Uterine smooth muscle cell (primary cell): ENCODE results near the gene MSRB1. TPM values are rescaled to one million over a fixed set of nuclear protein-coding genes. Genes with fewer than 3 reads are reported as not detected.

Experiments used
- total RNA-seq: library from RNA; depleted of rRNA; stranded (reverse); fragments of >200 nt; gene quantifications from 2 replicates; pipeline ENCODE4 v1.2.3, GENCODE V29; 2014

MSRB1 gene, protein sequence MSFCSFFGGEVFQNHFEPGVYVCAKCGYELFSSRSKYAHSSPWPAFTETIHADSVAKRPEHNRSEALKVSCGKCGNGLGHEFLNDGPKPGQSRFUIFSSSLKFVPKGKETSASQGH
- total RNA-seq, result 6.2 and 6.6 TPM in 2 replicates

DNA sequence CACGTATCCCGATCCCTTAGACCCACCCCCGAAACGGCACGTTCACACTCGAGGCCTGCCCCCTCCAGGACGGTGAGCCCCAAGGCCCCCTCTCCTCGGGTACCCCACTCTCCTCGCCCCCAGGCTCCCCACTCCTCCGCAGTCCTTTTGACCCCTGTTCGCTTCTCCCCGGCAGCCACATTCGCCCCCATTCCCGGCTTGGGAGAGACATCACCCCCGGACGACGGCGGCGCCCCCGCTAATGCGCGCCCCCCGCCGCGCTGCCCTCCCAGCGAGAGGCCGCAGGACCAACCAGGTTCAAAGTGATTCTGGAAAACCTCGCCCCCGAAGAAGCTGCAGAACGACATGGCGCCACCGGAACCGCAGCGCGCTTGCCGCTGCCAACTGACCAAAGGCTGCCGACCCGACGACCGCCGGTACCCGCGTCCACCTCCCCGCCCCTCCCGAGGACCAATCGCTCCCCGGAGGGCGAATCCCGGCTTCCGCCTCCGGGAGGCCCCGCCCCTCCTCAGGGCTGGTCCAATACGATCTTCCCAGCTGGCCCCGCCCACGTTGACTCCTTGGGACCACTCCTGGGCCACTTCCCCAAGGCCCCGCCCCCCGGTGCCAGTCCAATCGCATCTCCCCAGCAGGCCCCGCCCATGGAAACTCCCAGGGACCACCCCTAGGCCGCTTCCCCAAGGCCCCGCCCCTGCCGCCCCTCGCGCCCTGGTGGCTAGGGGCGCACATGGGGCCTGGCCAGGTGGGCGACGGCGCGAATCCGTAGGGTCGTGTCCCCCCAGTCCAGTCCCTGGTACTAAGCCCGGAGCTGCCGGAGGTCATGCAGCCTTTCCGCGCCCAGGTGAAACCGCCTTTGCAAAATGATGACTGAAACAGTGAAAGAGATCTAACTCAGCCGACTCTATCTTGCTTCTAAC is at the start of gene MSRB1:
TSS of gene MSRB1 (minus strand) at position 390 of the 917 bp plus-strand sequence. CDS start at position 347, 43 bp downstream.

DNA sequence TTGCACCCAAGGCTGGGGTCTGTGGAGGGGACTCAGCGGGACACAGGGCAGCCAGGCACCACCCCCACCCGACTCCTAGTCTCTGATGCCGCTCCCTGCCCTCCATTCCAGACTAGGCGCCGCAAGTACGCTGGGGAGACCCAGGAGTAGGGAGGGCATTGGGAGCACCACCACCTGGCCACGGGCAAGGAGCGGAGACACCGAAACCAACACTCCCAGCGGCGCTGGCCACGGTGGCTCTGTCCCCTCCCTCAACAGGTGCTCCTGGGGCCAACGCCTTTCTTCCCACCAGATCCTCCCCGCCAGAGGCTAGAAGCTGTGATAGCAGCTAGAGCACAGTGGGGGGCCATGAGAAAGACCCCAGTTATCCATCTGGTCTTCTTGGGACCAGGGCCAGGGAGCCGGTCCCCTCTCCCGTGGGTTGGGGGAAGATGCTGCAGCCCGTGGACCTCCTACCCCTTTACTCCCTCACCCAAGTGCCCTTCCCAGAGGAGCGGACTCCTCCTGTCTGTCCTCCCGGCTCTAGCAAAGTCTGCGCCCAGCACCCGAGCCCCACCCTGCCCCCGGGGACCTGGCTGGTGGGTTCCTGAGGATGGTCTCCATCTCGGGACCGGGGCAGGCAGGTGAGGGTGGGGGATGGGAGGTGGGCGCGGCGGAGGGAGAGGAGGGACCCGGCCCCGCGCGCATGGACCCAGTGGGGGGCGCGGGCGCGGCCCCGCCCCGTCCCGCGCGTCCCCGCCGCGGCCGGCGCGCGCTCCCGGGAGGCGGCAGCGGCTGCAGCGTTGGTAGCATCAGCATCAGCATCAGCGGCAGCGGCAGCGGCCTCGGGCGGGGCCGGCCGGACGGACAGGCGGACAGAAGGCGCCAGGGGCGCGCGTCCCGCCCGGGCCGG is 46.5 kb upstream of the MSRB1 start, which contains the start of gene SYNGR3:
TSS of gene SYNGR3 (plus strand) at position 762 of the 892 bp plus-strand sequence. CDS start 133 bp downstream, outside the sequence.

DNA sequence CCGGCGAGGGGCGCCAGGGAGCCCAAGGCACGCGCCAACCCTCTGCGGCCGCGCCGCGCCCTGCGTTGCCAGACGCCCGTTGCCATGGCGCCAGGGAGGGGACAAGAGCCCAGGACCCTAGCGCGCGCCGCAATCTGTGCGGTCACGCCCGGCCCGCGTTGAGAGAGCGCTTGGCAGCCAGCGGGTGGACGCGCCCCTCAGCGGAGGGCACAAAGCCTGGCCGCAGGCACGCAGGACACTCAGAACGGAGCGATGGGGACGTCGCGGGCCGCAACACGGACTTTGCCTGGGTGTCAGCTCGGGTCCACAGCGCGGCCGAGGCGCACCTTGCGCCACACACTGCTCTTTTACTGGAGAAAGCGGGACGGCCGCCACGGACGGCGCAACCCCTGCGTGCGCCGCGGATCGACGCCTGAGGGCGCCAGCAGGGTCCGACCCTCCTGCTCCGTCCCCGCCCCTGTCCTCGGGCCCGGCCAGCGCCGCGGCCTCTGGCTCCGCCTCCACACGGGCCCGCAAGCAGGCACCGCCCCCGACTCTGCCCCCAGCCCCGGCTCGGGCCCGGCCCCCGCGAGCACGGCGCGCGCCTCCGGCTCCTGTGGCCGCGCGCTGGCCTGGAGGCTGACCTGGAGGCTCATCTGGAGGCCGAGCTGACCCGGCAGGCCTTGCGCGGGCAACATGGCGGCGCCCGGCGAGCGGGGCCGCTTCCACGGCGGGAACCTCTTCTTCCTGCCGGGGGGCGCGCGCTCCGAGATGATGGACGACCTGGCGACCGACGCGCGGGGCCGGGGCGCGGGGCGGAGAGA is 40.7 kb upstream of the MSRB1 start, which contains the start of gene GFER:
TSS of gene GFER (plus strand) at position 650 of the 803 bp plus-strand sequence. CDS start at position 676, 26 bp downstream.

DNA sequence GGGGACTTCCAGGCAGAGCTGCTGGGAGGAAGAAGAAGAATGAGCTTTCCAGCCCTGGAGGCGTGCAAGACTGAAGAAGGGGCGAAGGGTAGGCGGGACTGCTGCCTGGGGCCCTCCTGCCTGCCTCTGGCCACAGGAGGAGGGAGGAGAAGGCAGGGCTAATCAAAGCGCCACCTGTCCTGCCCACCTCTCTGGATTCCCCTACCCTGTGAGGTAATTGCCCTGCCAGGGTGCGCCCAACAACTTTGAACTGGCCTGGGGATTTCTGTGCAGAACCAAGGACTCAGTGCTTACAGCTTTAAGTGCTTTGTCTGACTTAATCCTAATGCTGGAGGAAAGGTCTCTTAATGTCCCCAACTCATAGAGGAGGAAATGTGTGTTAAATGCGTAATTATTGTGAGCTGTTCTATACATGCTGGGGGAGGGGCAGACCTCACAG is 38.4 kb upstream of the MSRB1 start, which contains the start of gene NOXO1:
TSS of gene NOXO1 (minus strand) at position 72 of the 439 bp plus-strand sequence. CDS start 290 bp downstream, outside the sequence.

DNA sequence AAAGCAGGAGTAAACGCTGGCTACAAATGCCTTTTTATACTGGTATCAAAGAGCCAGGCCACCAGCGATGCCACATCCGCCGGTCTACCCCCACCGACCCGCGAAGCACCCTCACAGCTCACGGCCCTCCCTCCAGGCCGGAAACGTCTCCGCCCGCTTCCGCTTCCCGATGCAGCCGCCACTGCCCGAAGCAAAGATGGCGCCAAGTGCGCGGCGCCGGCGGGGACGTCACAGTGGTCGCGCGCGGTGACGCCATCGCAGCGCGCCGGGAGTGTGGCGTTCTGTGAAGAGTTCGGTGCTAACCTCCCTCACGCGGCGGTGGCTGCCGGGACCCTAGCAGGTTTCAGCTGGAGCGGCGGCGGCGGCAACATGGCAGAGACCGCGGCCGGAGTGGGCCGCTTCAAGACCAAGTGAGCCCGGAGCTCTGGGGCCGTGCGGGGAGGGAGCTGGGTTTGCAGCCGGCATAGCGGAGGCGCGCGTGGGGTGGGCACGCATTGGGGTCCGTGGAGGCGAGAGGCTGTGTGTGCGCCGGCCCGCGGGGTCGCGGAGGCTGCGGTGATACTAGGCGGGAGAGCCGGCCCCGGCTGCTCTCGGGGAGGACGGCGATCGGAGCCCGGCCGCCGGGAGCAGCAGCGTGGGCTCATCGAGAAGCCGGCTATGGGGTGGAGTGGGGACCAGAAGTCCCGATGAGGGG is 28.9 kb upstream of the MSRB1 start, which contains the start of gene TBL3:
TSS of gene TBL3 (plus strand) at position 258 of the 694 bp plus-strand sequence. CDS start at position 370, 112 bp downstream.

DNA sequence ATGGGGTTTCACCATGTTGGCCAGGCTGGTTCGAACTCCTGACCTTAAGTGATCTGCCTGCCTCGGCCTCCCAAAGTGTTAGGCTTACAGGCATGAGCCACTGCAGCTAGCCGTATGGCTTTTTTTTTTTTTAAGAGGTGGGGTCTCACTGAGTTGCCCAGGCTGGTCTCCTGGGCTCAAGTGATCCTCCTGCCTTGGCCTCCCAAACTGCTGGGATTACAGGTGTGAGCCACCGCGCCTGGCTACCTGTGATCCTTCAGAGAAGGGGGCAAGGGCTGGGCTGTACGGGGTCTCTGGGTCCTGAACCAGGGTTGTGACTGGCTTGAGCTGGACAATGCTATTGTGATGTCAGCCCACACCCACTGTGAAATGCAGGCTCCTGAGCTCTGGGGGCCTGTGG is 23.5 kb upstream of the MSRB1 start, which contains the start of gene RNF151:
TSS of gene RNF151 (plus strand) at position 397 of the 400 bp plus-strand sequence. CDS start 26 bp downstream, outside the sequence.

DNA sequence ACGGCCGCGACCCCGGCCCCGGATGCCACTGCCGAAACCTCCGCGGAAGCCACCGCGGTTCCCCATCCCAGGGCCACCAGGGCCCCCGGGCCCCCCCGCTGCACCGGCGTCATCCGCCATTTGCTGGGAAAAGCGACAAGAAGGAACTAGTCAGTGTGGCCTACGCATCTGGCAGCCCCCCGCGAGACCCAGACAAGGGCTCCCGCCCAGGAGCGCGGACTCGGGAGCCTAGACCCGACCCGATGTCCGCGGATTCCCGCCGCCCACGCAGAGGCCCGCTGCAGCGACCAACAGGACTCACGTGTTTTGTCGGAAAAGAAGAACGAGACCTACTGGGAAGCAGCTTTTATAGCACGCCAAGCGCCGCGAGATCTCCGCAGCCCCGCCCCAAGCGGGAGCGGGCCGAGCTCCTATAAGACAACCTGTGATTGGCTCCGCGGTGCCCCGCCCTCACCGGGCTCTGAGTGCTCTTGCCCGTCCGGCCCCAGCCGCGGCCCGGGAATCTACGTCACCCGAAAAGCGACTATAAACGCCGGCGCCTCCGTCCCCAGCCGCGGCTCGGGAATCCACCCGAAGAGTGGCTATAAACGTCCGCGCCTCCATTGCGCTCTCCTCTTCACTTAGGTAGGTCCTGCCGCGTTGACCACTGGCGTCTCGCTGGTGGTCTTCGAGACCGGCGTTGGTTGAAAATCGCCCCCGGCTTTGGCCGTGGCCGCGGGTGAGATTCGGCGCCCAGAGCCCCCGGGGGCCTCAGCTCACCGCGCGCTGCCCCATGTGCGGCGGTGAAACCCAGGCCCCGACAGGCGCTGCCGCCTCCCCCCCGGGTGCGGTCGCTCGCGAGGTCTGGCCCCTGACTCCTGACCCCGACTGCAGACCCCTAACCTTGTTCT is 21.8 kb upstream of the MSRB1 start, which contains the start of gene RPS2:
TSS of gene RPS2 (minus strand) at position 321 of the 890 bp plus-strand sequence. CDS start at position 120, 201 bp downstream.

DNA sequence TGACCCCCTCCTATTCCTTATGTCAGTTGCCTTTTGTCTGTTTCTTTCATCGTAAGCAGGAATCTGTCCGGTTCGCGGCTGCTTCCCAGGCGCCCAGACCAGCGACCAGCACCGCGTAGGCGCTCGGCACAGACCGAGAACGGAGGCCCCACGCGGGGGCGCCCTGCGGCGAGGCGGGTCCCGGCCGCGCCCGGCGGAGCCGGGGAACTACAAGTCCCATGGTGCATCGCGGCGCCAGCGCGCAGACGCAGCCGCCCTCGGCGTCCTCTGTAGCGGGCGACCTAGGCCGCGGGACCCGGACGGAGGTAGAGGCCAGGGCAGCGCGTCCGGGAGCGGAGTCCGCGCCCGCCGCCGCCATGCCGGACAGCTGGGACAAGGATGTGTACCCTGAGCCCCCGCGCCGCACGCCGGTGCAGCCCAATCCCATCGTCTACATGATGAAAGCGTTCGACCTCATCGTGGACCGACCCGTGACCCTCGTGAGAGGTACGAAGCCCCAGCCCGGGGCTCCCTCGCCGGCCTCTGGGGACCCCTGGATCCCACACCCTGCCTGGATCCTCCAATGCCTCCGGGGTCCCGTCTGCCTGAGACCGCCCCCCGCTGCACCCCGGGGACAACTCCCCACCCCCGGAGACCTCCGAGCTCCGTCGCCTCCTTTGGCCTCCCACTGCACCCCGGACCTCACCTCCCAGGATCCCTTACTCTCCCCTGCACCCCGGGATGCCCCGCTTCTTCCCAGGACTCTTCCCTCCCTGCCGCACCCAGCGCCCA is 16.5 kb upstream of the MSRB1 start, which contains the start of gene NDUFB10:
TSS of gene NDUFB10 (plus strand) at position 270 of the 771 bp plus-strand sequence. CDS start at position 357, 87 bp downstream.

DNA sequence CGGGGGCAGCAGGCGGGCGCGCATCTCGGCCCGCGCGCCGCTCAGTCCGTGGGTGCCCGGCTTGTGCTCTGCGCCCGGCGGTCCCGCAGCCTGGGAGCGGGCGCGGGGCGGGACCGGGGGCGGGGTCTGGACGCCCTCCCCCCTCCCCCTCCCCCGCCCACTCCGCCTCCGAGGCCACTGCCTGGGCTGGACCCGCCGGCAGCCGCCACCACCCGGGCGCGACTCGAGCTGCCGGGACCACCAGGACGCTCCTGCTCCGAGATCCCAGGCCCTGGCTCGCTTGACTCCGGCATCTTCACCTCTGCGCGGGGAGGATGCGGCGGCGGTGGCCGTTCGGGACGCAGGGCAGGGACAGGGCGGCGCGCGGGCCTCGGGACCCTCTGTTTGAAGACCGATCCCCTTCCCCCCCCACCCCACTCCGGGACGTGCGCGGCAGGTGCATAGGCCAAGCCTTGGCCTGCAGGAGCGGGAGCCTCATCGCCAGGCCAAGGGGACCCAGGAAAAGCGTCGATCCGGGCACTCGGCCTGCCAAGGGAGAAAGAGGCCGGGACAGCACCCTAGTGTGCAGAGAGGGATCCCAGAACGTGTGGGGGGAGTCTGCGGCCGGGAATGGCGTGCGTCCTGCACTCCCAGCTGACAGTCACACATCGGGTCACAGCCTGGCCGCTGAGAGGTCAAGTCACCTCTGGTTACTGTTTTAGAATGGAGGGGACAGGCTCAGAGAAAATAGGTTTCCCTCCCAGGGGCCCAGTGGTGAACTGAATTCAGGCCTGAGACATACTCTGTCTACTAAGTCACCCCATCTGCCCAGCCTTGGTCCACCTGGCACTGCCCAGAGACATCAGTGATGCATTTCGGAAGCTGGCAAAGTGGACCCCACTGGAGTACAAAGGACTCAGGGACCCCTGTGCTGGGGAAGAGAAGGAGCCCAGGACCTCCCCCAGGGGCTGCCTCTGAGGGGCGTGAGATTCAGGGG is 24.4 kb downstream of the MSRB1 start, which contains the start of gene HS3ST6:
TSS of gene HS3ST6 (minus strand) at position 65 of the 976 bp plus-strand sequence. CDS start 92 bp downstream, outside the sequence.

Other genes with a start within 250 kb of the MSRB1 start
- gene MAPK8IP3, start 237.0 kb downstream of the MSRB1 start, total RNA-seq, result 42.9 and 44.9 TPM in 2 replicates
- 34.6 and 65.0 TPM in 2 replicates for gene NME3, start 171.7 kb downstream of the MSRB1 start, total RNA-seq
- 11.7 and 16.5 TPM in 2 replicates for gene EME2, start 170.4 kb downstream of the MSRB1 start, total RNA-seq
- gene MRPS34, start 170.1 kb downstream of the MSRB1 start, total RNA-seq, result 89.7 and 102 TPM in 2 replicates
- gene SPSB3, start 160.6 kb downstream of the MSRB1 start, total RNA-seq, result 29.0 and 37.5 TPM in 2 replicates
- gene NUBP2, start 160.2 kb downstream of the MSRB1 start, total RNA-seq, result 70.7 and 82.7 TPM in 2 replicates
- under 0.01 and 0.50 TPM in 2 replicates for gene IGFALS, start 149.5 kb downstream of the MSRB1 start, total RNA-seq
- gene HAGH, start 116.4 kb downstream of the MSRB1 start, total RNA-seq, result 48.1 and 55.1 TPM in 2 replicates
- gene FAHD1, start 116.0 kb downstream of the MSRB1 start, total RNA-seq, result 66.5 and 87.0 TPM in 2 replicates
- gene MEIOB, start 71.0 kb downstream of the MSRB1 start, total RNA-seq, result 0.22 and 0.50 TPM in 2 replicates
- not detected in 2 replicates for gene HS3ST6, start 24.8 kb downstream of the MSRB1 start, total RNA-seq
- gene RPL3L, start 11.5 kb upstream of the MSRB1 start, total RNA-seq, result not detected in 2 replicates
- gene NDUFB10, start 16.3 kb upstream of the MSRB1 start, total RNA-seq, result 110 and 149 TPM in 2 replicates
- gene RPS2, start 21.6 kb upstream of the MSRB1 start, total RNA-seq, result 1,423 and 2,571 TPM in 2 replicates
- not detected in 2 replicates for gene RNF151, start 23.7 kb upstream of the MSRB1 start, total RNA-seq
- gene TBL3, start 28.9 kb upstream of the MSRB1 start, total RNA-seq, result 40.7 and 57.5 TPM in 2 replicates
- gene NOXO1, start 38.3 kb upstream of the MSRB1 start, total RNA-seq, result not detected in 2 replicates
- gene GFER, start 41.0 kb upstream of the MSRB1 start, total RNA-seq, result 18.5 and 23.0 TPM in 2 replicates
- 1.4 and 6.1 TPM in 2 replicates for gene SYNGR3, start 46.8 kb upstream of the MSRB1 start, total RNA-seq
- 20.7 and 22.7 TPM in 2 replicates for gene ZNF598, start 66.6 kb upstream of the MSRB1 start, total RNA-seq
- 0.33 and 0.87 TPM in 2 replicates for gene NPW, start 76.6 kb upstream of the MSRB1 start, total RNA-seq
- gene NHERF2, start 83.7 kb upstream of the MSRB1 start, total RNA-seq, result 12.1 and 17.7 TPM in 2 replicates
- gene NTHL1, start 104.6 kb upstream of the MSRB1 start, total RNA-seq, result 29.5 and 31.0 TPM in 2 replicates
- gene TSC2, start 104.8 kb upstream of the MSRB1 start, total RNA-seq, result 50.2 and 59.6 TPM in 2 replicates
- 137 and 254 TPM in 2 replicates for gene PKD1, start 192.7 kb upstream of the MSRB1 start, total RNA-seq
- 1.1 and 1.4 TPM in 2 replicates for gene RAB26, start 205.4 kb upstream of the MSRB1 start, total RNA-seq
- gene TRAF7, start 212.6 kb upstream of the MSRB1 start, total RNA-seq, result 46.6 and 52.6 TPM in 2 replicates